ENCODE measurements around the gene PTPRD. TPM values are rescaled to one million over a fixed set of nuclear protein-coding genes. Genes with fewer than 3 reads are reported as not detected.

Gene PTPRD
- total and polyA plus RNA-seq, 2 experiments from 2014 or later, result 11.5 to 58.0 TPM

GRCh38 chr9:8868632-8869031 is 1744.2 kb downstream of the PTPRD start:
- Mint-ChIP-seq H3K27ac (peak overlapping the region; percentile 90; the same call in 1 of the 2 replicates), H3K4me1 (peaks cover 19% of the 10 kb centered on the region), H3K27me3 (ENCODE audit: insufficient read depth, low read depth, poor library complexity) (no peaks in the 10 kb centered on the region), H3K4me3 (no peak overlapping the region), H3K9me3 (no peaks in the 10 kb centered on the region), H3K36me3 (ENCODE audit: low read depth) (no peaks in the 10 kb centered on the region)
- no peaks in the 10 kb centered on the region for H3K9me2 ChIP-seq (ENCODE audit: insufficient read depth)
- no peaks in the 10 kb centered on the region for H3K36me3 ChIP-seq (ENCODE audit: insufficient read depth)
- H3K4me3 ChIP-seq, result no peak overlapping the region
- H3K27ac ChIP-seq (ENCODE audit: low read depth), result no peak overlapping the region
- no peak overlapping the region for H3K4me2 ChIP-seq
- DNase-seq (ENCODE audit: low spot score) (peak; percentile 66), ATAC-seq (peak; percentile 76)
- H4K20me1 ChIP-seq (replicated peaks; ENCODE audit: insufficient read depth), result no peaks in the 10 kb centered on the region
- TF ChIP-seq STAT1 (IDR thresholded peaks at IDR 0.05; ENCODE audit: unreplicated experiment) (no peak), ZNF331 (CRISPR knock-in tag; IDR thresholded peaks at IDR 0.05; ENCODE audit: low read depth) (no peak), POLR2AphosphoS5 (IDR thresholded peaks at IDR 0.05; ENCODE audit: low read depth) (no peak), CTCF (conservative IDR thresholded peaks at IDR 0.05; ENCODE audit: low read depth in 2 of 2) (no peak), ETS1 (IDR thresholded peaks at IDR 0.05) (no peak), EZH2 (IDR thresholded peaks at IDR 0.05; ENCODE audit: low read depth, unreplicated experiment) (no peak), REST (IDR thresholded peaks at IDR 0.05; ENCODE audit: unreplicated experiment) (no peak), JUNB (IDR thresholded peaks at IDR 0.05; ENCODE audit: unreplicated experiment) (no peak), EZH2phosphoT487 (IDR thresholded peaks at IDR 0.05; ENCODE audit: unreplicated experiment) (no peak), NANOG (IDR thresholded peaks at IDR 0.05; ENCODE audit: borderline replicate concordance) (no peak), ZNF462 (CRISPR knock-in tag; IDR thresholded peaks at IDR 0.05) (no peak), CREB1 (CRISPR knock-in tag; IDR thresholded peaks at IDR 0.05; ENCODE audit: low read depth) (no peak)
- H3K27me3 ChIP-seq (ENCODE audit: insufficient read depth), result no peaks in the 10 kb centered on the region
- H3K4me1 ChIP-seq (ENCODE audit: insufficient read depth), result 0 out of 2 replicates have a peak, but pooled peaks cover 6% of the 10 kb centered on the region
- H2AFZ ChIP-seq, result no peak overlapping the region
- H3K79me2 ChIP-seq (replicated peaks; ENCODE audit: insufficient read depth), result no peaks in the 10 kb centered on the region
- no peaks in the 10 kb centered on the region for H3F3A ChIP-seq (replicated peaks; ENCODE audit: low read depth)
